BLaER1 treated with 17β-estradiol and CSF1 and Interleukin-3, amounts not matched to agents 10 nM and 100 nM (cell line): ENCODE results near the gene CFLAR.
A peak's percentile ranks its signal among the peaks of the same experiment; 100 is the strongest.

Experiments used
- H3K27ac ChIP-seq, 11 experiments: shearing (Covaris generic); formaldehyde crosslinking; 2 replicates each; pipeline ENCODE4 v1.8.1; 2022
- H3K27me3 ChIP-seq, 11 experiments: shearing (Covaris generic); formaldehyde crosslinking; 2 replicates each; pipeline ENCODE4 v1.8.1; 2022
- H3K36me3 ChIP-seq, 11 experiments: shearing (Covaris generic); formaldehyde crosslinking; 2 replicates each; pipeline ENCODE4 v1.8.1; 2022
- H3K4me1 ChIP-seq, 10 experiments: shearing (Covaris generic); formaldehyde crosslinking; 2 replicates each; pipeline ENCODE4 v1.8.1; 2022
- H3K4me2 ChIP-seq, 11 experiments: shearing (Covaris generic); formaldehyde crosslinking; 2 replicates each; pipeline ENCODE4 v1.8.1; 2022
- H3K4me3 ChIP-seq, 10 experiments: shearing (Covaris generic); formaldehyde crosslinking; 2 replicates each; pipeline ENCODE4 v1.8.1; 2022
- H3K9ac ChIP-seq, 11 experiments: shearing (Covaris generic); formaldehyde crosslinking; 2 replicates each; pipeline ENCODE4 v1.8.1; 2022
- H3K9me3 ChIP-seq, 11 experiments: shearing (Covaris generic); formaldehyde crosslinking; replicated peaks in 1 of 11; 2 replicates each; pipeline ENCODE4 v1.8.1; 2022
- H4K20me1 ChIP-seq, 11 experiments: shearing (Covaris generic); formaldehyde crosslinking; 2 replicates each; pipeline ENCODE4 v1.8.1; 2022
- Cebpa-rat ChIP-seq, 11 experiments: shearing (Covaris generic); IDR thresholded peaks; 2 replicates each; pipeline ENCODE4 v1.8.1; 2022

CFLAR gene

GRCh38 chr2:201126308-201127151, 10.6 kb downstream of the CFLAR start:
- H3K9ac ChIP-seq, result peak overlapping the region in 4 of 11 experiments; percentile 1 to 71 (median 54); a peak in 5 of 22 replicates

GRCh38 chr2:201127152-201127511, 11.2 kb downstream of the CFLAR start:
- H3K4me1 ChIP-seq, result peaks cover 41 to 99% (median 82%) of the 10 kb centered on the region in 10 experiments

More at GRCh38 chr2:201126308-201127151, 10.6 kb downstream of the CFLAR start:
- no peaks in the 10 kb centered on the region for H3K27me3 ChIP-seq
- H3K4me1 ChIP-seq, result peaks cover 41 to 99% (median 83%) of the 10 kb centered on the region in 10 experiments
- TF ChIP-seq Cebpa-rat (IDR thresholded peaks at IDR 0.05), result no peak
- peaks cover 0 to 86% (median 19%) of the 10 kb centered on the region in 11 experiments; a peak in 8 of 22 replicates for H4K20me1 ChIP-seq
- H3K27ac ChIP-seq, result peak overlapping the region in 5 of 11 experiments; percentile 3 to 64 (median 51); a peak in 6 of 22 replicates
- H3K36me3 ChIP-seq, result peaks cover 0 to 26% (median 12%) of the 10 kb centered on the region in 11 experiments; a peak in 14 of 22 replicates
- peak overlapping the region; percentile 65 to 99 (median 85) for H3K4me2 ChIP-seq
- no peaks in the 10 kb centered on the region for H3K9me3 ChIP-seq
- peak overlapping the region in 2 of 10 experiments; percentile 30 to 31; a peak in 3 of 20 replicates for H3K4me3 ChIP-seq

GRCh38 chr2:201127570-201127969, 11.6 kb downstream of the CFLAR start:
- Histone ChIP-seq H4K20me1 (peaks cover 0 to 86% (median 15%) of the 10 kb centered on the region in 11 experiments; a peak in 8 of 22 replicates), H3K27me3 (no peaks in the 10 kb centered on the region), H3K9ac (peak overlapping the region in 3 of 11 experiments; percentile 44 to 71 (median 63); a peak in 5 of 22 replicates), H3K9me3 (no peaks in the 10 kb centered on the region), H3K36me3 (peaks cover 0 to 22% (median 13%) of the 10 kb centered on the region in 11 experiments; a peak in 13 of 22 replicates), H3K4me3 (peak overlapping the region in 2 of 10 experiments; percentile 30 to 31; a peak in 3 of 20 replicates), H3K4me2 (peak overlapping the region in 9 of 11 experiments; percentile 65 to 99 (median 90); a peak in 15 of 22 replicates), H3K27ac (peak overlapping the region in 4 of 11 experiments; percentile 11 to 64 (median 56); a peak in 7 of 22 replicates), H3K4me1 (peaks cover 41 to 99% (median 84%) of the 10 kb centered on the region in 10 experiments)
- TF ChIP-seq Cebpa-rat (IDR thresholded peaks at IDR 0.05), result no peak

More at GRCh38 chr2:201127152-201127511, 11.2 kb downstream of the CFLAR start:
- peak overlapping the region in 10 of 11 experiments; percentile 65 to 99 (median 86); a peak in 18 of 22 replicates for H3K4me2 ChIP-seq
- H3K9me3 ChIP-seq, result no peaks in the 10 kb centered on the region
- H3K27ac ChIP-seq, result peak overlapping the region in 4 of 11 experiments; percentile 11 to 64 (median 56); a peak in 7 of 22 replicates
- H3K36me3 ChIP-seq, result peaks cover 0 to 25% (median 11%) of the 10 kb centered on the region in 11 experiments; a peak in 12 of 22 replicates
- peak overlapping the region in 2 of 10 experiments; percentile 30 to 31; a peak in 4 of 20 replicates for H3K4me3 ChIP-seq
- peaks cover 0 to 86% (median 19%) of the 10 kb centered on the region in 11 experiments; a peak in 8 of 22 replicates for H4K20me1 ChIP-seq
- no peak for TF ChIP-seq Cebpa-rat (IDR thresholded peaks at IDR 0.05)
- no peaks in the 10 kb centered on the region for H3K27me3 ChIP-seq
- H3K9ac ChIP-seq, result peak overlapping the region in 4 of 11 experiments; percentile 1 to 71 (median 54); a peak in 5 of 22 replicates

GRCh38 chr2:201128033-201128432, 12.1 kb downstream of the CFLAR start:
- Histone ChIP-seq H3K27me3 (no peaks in the 10 kb centered on the region), H3K4me2 (peak overlapping the region in 4 of 11 experiments; percentile 81 to 99 (median 95); a peak in 6 of 22 replicates), H3K4me1 (peaks cover 41 to 99% (median 86%) of the 10 kb centered on the region in 10 experiments), H3K36me3 (peaks cover 2 to 21% (median 12%) of the 10 kb centered on the region in 11 experiments; a peak in 21 of 22 replicates), H3K9me3 (no peaks in the 10 kb centered on the region), H3K27ac (peak overlapping the region in 2 of 11 experiments; percentile 86 to 87; a peak in 4 of 22 replicates), H3K4me3 (peak overlapping the region in 1 of 10 experiments; percentile 30; a peak in 1 of 20 replicates), H4K20me1 (peaks cover 0 to 86% (median 13%) of the 10 kb centered on the region in 11 experiments; a peak in 8 of 22 replicates), H3K9ac (no peak overlapping the region)
- TF ChIP-seq Cebpa-rat (IDR thresholded peaks at IDR 0.05), result no peak

- H3K27ac ChIP-seq, result peak overlapping the region in 7 of 11 experiments; percentile 35 to 87 (median 79); a peak in 15 of 22 replicates
- peaks cover 0 to 86% (median 13%) of the 10 kb centered on the region in 11 experiments; a peak in 7 of 22 replicates for H4K20me1 ChIP-seq
- H3K27me3 ChIP-seq, result no peaks in the 10 kb centered on the region
- peak overlapping the region in 6 of 11 experiments; percentile 0 to 77 (median 63); a peak in 10 of 22 replicates for H3K9ac ChIP-seq
- no peaks in the 10 kb centered on the region for H3K9me3 ChIP-seq
- peak overlapping the region in 3 of 10 experiments; percentile 30 to 46 (median 34); a peak in 7 of 20 replicates for H3K4me3 ChIP-seq
- TF ChIP-seq Cebpa-rat (IDR thresholded peaks at IDR 0.05), result no peak
- H3K4me2 ChIP-seq, result peak overlapping the region in 9 of 11 experiments; percentile 18 to 99 (median 81); a peak in 17 of 22 replicates
- H3K4me1 ChIP-seq, result peaks cover 41 to 99% (median 81%) of the 10 kb centered on the region in 10 experiments
- H3K36me3 ChIP-seq, result peaks cover 12 to 28% (median 14%) of the 10 kb centered on the region in 11 experiments
Measured at GRCh38 chr2:201128933-201129505, 13.1 kb downstream of the CFLAR start.

- peaks cover 0 to 81% (median 9%) of the 10 kb centered on the region in 11 experiments; a peak in 6 of 22 replicates for H4K20me1 ChIP-seq
- TF ChIP-seq Cebpa-rat (IDR thresholded peaks at IDR 0.05), result no peak
- H3K4me1 ChIP-seq, result peaks cover 29 to 97% (median 65%) of the 10 kb centered on the region in 10 experiments
- H3K9me3 ChIP-seq, result no peaks in the 10 kb centered on the region
- peak overlapping the region in 4 of 11 experiments; percentile 31 to 77 (median 62); a peak in 7 of 22 replicates for H3K9ac ChIP-seq
- peak overlapping the region in 6 of 11 experiments; percentile 40 to 86 (median 66); a peak in 12 of 22 replicates for H3K27ac ChIP-seq
- peak overlapping the region in 3 of 10 experiments; percentile 34 to 49 (median 48); a peak in 6 of 20 replicates for H3K4me3 ChIP-seq
- no peaks in the 10 kb centered on the region for H3K27me3 ChIP-seq
- peaks cover 25 to 41% (median 29%) of the 10 kb centered on the region in 11 experiments for H3K36me3 ChIP-seq
- peak overlapping the region in 10 of 11 experiments; percentile 1 to 99 (median 56); a peak in 17 of 22 replicates for H3K4me2 ChIP-seq
Measured at GRCh38 chr2:201130524-201131186, 14.7 kb downstream of the CFLAR start.

GRCh38 chr2:201132518-201132917, 16.6 kb downstream of the CFLAR start:
- Histone ChIP-seq H3K36me3 (peaks cover 43 to 60% (median 47%) of the 10 kb centered on the region in 11 experiments), H3K27me3 (no peaks in the 10 kb centered on the region), H3K4me1 (peaks cover 12 to 85% (median 46%) of the 10 kb centered on the region in 10 experiments; a peak in 19 of 20 replicates), H3K4me3 (peak overlapping the region in 3 of 10 experiments; percentile 34 to 49 (median 48); a peak in 6 of 20 replicates), H3K27ac (peak overlapping the region in 6 of 11 experiments; percentile 41 to 86 (median 64); a peak in 11 of 22 replicates), H3K9ac (peak overlapping the region in 4 of 11 experiments; percentile 49 to 77 (median 58); a peak in 7 of 22 replicates), H3K4me2 (peak overlapping the region in 7 of 11 experiments; percentile 19 to 99 (median 68); a peak in 13 of 22 replicates), H4K20me1 (peaks cover 0 to 83% (median 3%) of the 10 kb centered on the region in 11 experiments; a peak in 10 of 22 replicates), H3K9me3 (no peaks in the 10 kb centered on the region)
- TF ChIP-seq Cebpa-rat (IDR thresholded peaks at IDR 0.05), result no peak
